Mesenchymal stem cell (in vitro differentiated cells and primary cell): ENCODE measurements around the gene FRY.

Source experiments
- DNase-seq: peaks from one replicate; pipeline ENCODE4 v3.0.0-alpha.2; 2013
- H2AFZ ChIP-seq: one replicate; pipeline ENCODE4 v1.6.1; 2013; ENCODE audit warnings: low read depth, mild to moderate bottlenecking, control low read depth, inconsistent platforms, low read length, moderate library complexity
- H2AK5ac ChIP-seq: 2 replicates; pipeline ENCODE4 v1.6.1; 2013; ENCODE audit warnings: low read length, moderate library complexity, mild to moderate bottlenecking, inconsistent platforms; ENCODE audit not compliant: severe bottlenecking
- H2BK120ac ChIP-seq: one replicate; pipeline ENCODE4 v1.6.1; 2013; ENCODE audit warnings: low read depth, mild to moderate bottlenecking, inconsistent platforms, low read length, moderate library complexity
- H2BK12ac ChIP-seq, 2 experiments: one replicate each; pipeline ENCODE4 v1.6.1; 2013; ENCODE audit warnings: inconsistent platforms in 2 of 2, low read length in 2 of 2, mild to moderate bottlenecking in 2 of 2, moderate library complexity in 2 of 2, control low read depth in 1 of 2
- H2BK15ac ChIP-seq: one replicate; pipeline ENCODE4 v1.6.1; 2013; ENCODE audit warnings: mild to moderate bottlenecking, low read depth, inconsistent platforms; ENCODE audit not compliant: poor library complexity, severe bottlenecking
- H2BK5ac ChIP-seq: 2 replicates; pipeline ENCODE4 v1.6.1; 2013; ENCODE audit warnings: low read depth, mild to moderate bottlenecking, low read length, control low read depth, inconsistent platforms; ENCODE audit not compliant: poor library complexity, severe bottlenecking
- H3K14ac ChIP-seq, 2 experiments: one replicate each; pipeline ENCODE4 v1.6.1; 2013; ENCODE audit warnings: inconsistent platforms in 2 of 2, low read length in 2 of 2, control low read depth in 1 of 2, mild to moderate bottlenecking in 1 of 2, moderate library complexity in 1 of 2
- H3K18ac ChIP-seq, 2 experiments: one replicate each; pipeline ENCODE4 v1.6.1; 2013; ENCODE audit warnings: inconsistent platforms in 2 of 2, low read length in 2 of 2, control low read depth in 1 of 2, low read depth in 1 of 2, mild to moderate bottlenecking in 1 of 2
- H3K23ac ChIP-seq, 2 experiments: one replicate each; pipeline ENCODE4 v1.6.1; 2013; ENCODE audit warnings: inconsistent platforms in 2 of 2, low read length in 2 of 2, mild to moderate bottlenecking in 2 of 2, moderate library complexity in 2 of 2, control low read depth in 1 of 2
- H3K27ac ChIP-seq: 2 replicates; pipeline ENCODE4 v1.5.1; 2013; ENCODE audit warnings: mild to moderate bottlenecking, moderate library complexity, low read length, control low read depth, inconsistent platforms; ENCODE audit not compliant: poor library complexity, severe bottlenecking
- H3K27me3 ChIP-seq, 2 experiments: 2 replicates each; pipeline versions ENCODE4 v1.6.1 to v1.7.0; 2013; ENCODE audit warnings: low read length in 2 of 2, mild to moderate bottlenecking in 2 of 2, moderate library complexity in 2 of 2, control low read depth in 1 of 2, inconsistent platforms in 1 of 2; ENCODE audit not compliant: control insufficient read depth in 1 of 2, insufficient read depth in 1 of 2
- H3K36me3 ChIP-seq, 2 experiments: 2 replicates each; pipeline versions ENCODE4 v1.6.1 to v1.7.0; 2013; ENCODE audit warnings: low read length in 2 of 2, control low read depth in 1 of 2, inconsistent platforms in 1 of 2, low read depth in 1 of 2, mild to moderate bottlenecking in 1 of 2; ENCODE audit not compliant: insufficient read depth in 2 of 2, control insufficient read depth in 1 of 2
- H3K4ac ChIP-seq, 2 experiments: one replicate each; pipeline ENCODE4 v1.6.1; 2013; ENCODE audit warnings: inconsistent platforms in 2 of 2, low read length in 2 of 2, mild to moderate bottlenecking in 2 of 2, moderate library complexity in 2 of 2, control low read depth in 1 of 2, low read depth in 1 of 2
- H3K4me1 ChIP-seq: 2 replicates; pipeline ENCODE4 v1.6.1; 2013; ENCODE audit warnings: low read depth, low read length, control low read depth; ENCODE audit not compliant: control insufficient read depth, insufficient read depth
- H3K4me2 ChIP-seq: 2 replicates; pipeline ENCODE4 v1.6.1; 2013; ENCODE audit warnings: low read length, mild to moderate bottlenecking, inconsistent platforms; ENCODE audit not compliant: poor library complexity, severe bottlenecking
- H3K4me3 ChIP-seq, 2 experiments: 2 replicates each; pipeline versions ENCODE4 v1.5.1 to v1.7.0; 2013; ENCODE audit warnings: low read length in 2 of 2, mild to moderate bottlenecking in 2 of 2, control low read depth in 1 of 2, low read depth in 1 of 2; ENCODE audit not compliant: insufficient read depth in 1 of 2
- H3K79me1 ChIP-seq: replicated peaks from 2 replicates; pipeline ENCODE4 v1.6.1; 2013; ENCODE audit warnings: mild to moderate bottlenecking, control low read depth, low read length, inconsistent platforms; ENCODE audit not compliant: poor library complexity, severe bottlenecking
- H3K9ac ChIP-seq: 2 replicates; pipeline ENCODE4 v1.7.0; 2013; ENCODE audit warnings: mild to moderate bottlenecking, low read length, moderate library complexity
- H3K9me3 ChIP-seq: 2 replicates; pipeline ENCODE4 v1.7.0; 2013; ENCODE audit warnings: mild to moderate bottlenecking, low read length; ENCODE audit not compliant: control insufficient read depth
- H4K8ac ChIP-seq: one replicate; pipeline ENCODE4 v1.6.1; 2013; ENCODE audit warnings: inconsistent platforms, mild to moderate bottlenecking, low read length, moderate library complexity
- H4K91ac ChIP-seq: one replicate; pipeline ENCODE4 v1.6.1; 2013; ENCODE audit warnings: mild to moderate bottlenecking, low read length, inconsistent platforms
- WGBS: methylation state at CpG from one replicate; pipeline ENCODE4 v1.1.7; 2013; ENCODE audit warnings: mixed read lengths; 5-methylcytosine and 5-hydroxymethylcytosine counted together

Gene FRY

GRCh38 chr13:32174366-32174765 is 142.8 kb downstream of the FRY start:
- H3K4me1 ChIP-seq: peaks cover 2% of the 10 kb centered on the region
- no peak overlapping the region for H2AK5ac ChIP-seq
- no peak overlapping the region for H2BK12ac ChIP-seq
- no peak overlapping the region for H3K4me2 ChIP-seq
- H3K4me3 ChIP-seq: no peak overlapping the region
- H4K91ac ChIP-seq: no peak overlapping the region
- H4K8ac ChIP-seq: no peak overlapping the region
- no peak overlapping the region for H3K23ac ChIP-seq
- H3K27ac ChIP-seq: no peak overlapping the region
- H2BK5ac ChIP-seq: no peak overlapping the region
- H3K79me1 ChIP-seq: no peaks in the 10 kb centered on the region
- no peak overlapping the region for H2BK15ac ChIP-seq
- H3K9me3 ChIP-seq: no peaks in the 10 kb centered on the region
- H3K27me3 ChIP-seq: no peaks in the 10 kb centered on the region
- no peak for DNase-seq
- 88% methylated on average over 1 of the region's 1 CpG for WGBS
- H3K14ac ChIP-seq: no peak overlapping the region
- H2AFZ ChIP-seq: no peak overlapping the region
- H3K18ac ChIP-seq: no peak overlapping the region
- peaks cover 0 to 6% of the 10 kb centered on the region in 2 experiments for H3K36me3 ChIP-seq
- H2BK120ac ChIP-seq: no peak overlapping the region
- no peak overlapping the region for H3K9ac ChIP-seq
- no peak overlapping the region for H3K4ac ChIP-seq

GRCh38 chr13:32175307-32175706 is 143.7 kb downstream of the FRY start:
- no peak for DNase-seq

GRCh38 chr13:32175943-32176342 is 144.4 kb downstream of the FRY start:
- Histone ChIP-seq H3K27me3 (no peaks in the 10 kb centered on the region), H3K18ac (no peak overlapping the region), H3K23ac (no peak overlapping the region), H3K9me3 (no peaks in the 10 kb centered on the region), H4K91ac (no peak overlapping the region), H3K36me3 (peaks cover 0 to 6% of the 10 kb centered on the region in 2 experiments), H3K4me3 (no peak overlapping the region), H4K8ac (no peak overlapping the region), H2BK120ac (no peak overlapping the region), H2BK5ac (no peak overlapping the region), H3K4me2 (no peak overlapping the region), H3K4me1 (no peaks in the 10 kb centered on the region), H3K14ac (no peak overlapping the region), H3K4ac (no peak overlapping the region), H2AFZ (no peak overlapping the region), H2BK12ac (no peak overlapping the region), H3K79me1 (no peaks in the 10 kb centered on the region), H3K27ac (no peak overlapping the region), H3K9ac (no peak overlapping the region), H2BK15ac (no peak overlapping the region), H2AK5ac (no peak overlapping the region)
- no peak for DNase-seq
- 100% methylated on average over 2 of the region's 2 CpGs for WGBS

More at GRCh38 chr13:32175307-32175706, 143.7 kb downstream of the FRY start:
- Histone ChIP-seq H2BK5ac (no peak overlapping the region), H2BK120ac (no peak overlapping the region), H3K14ac (no peak overlapping the region), H3K4me2 (no peak overlapping the region), H4K91ac (no peak overlapping the region), H3K4me1 (no peaks in the 10 kb centered on the region), H2BK12ac (no peak overlapping the region), H3K9ac (no peak overlapping the region), H2AK5ac (no peak overlapping the region), H2AFZ (no peak overlapping the region), H3K79me1 (no peaks in the 10 kb centered on the region), H3K27ac (no peak overlapping the region), H3K36me3 (peaks cover 0 to 6% of the 10 kb centered on the region in 2 experiments), H3K27me3 (no peaks in the 10 kb centered on the region), H3K23ac (no peak overlapping the region), H3K4me3 (no peak overlapping the region), H4K8ac (peak overlapping the region; percentile 28), H3K4ac (no peak overlapping the region), H2BK15ac (no peak overlapping the region), H3K9me3 (no peaks in the 10 kb centered on the region), H3K18ac (no peak overlapping the region)
- 93% methylated on average over 3 of the region's 6 CpGs for WGBS

- H2AFZ ChIP-seq: no peak overlapping the region
Observed at GRCh38 chr13:32176696-32177095, 145.1 kb downstream of the FRY start.

More at GRCh38 chr13:32176696-32177095, 145.1 kb downstream of the FRY start:
- H2BK15ac ChIP-seq: no peak overlapping the region
- H3K9me3 ChIP-seq: no peaks in the 10 kb centered on the region
- no peak overlapping the region for H4K91ac ChIP-seq
- no peak overlapping the region for H4K8ac ChIP-seq
- H3K4me3 ChIP-seq: no peak overlapping the region
- DNase-seq: no peak
- no peak overlapping the region for H2BK120ac ChIP-seq
- no peak overlapping the region for H2BK12ac ChIP-seq
- H3K4ac ChIP-seq: no peak overlapping the region
- no peak overlapping the region for H3K18ac ChIP-seq
- WGBS: 80% methylated on average over 1 of the region's 1 CpG
- H3K14ac ChIP-seq: no peak overlapping the region
- H3K27ac ChIP-seq: no peak overlapping the region
- no peak overlapping the region for H3K9ac ChIP-seq
- H3K27me3 ChIP-seq: no peaks in the 10 kb centered on the region
- no peaks in the 10 kb centered on the region for H3K79me1 ChIP-seq
- H3K4me1 ChIP-seq: no peaks in the 10 kb centered on the region
- no peak overlapping the region for H2AK5ac ChIP-seq
- H2BK5ac ChIP-seq: no peak overlapping the region
- no peak overlapping the region for H3K4me2 ChIP-seq
- H3K36me3 ChIP-seq: peaks cover 0 to 6% of the 10 kb centered on the region in 2 experiments
- no peak overlapping the region for H3K23ac ChIP-seq
